Activated CD4-positive, CD25-positive, alpha-beta regulatory T cell treated with anti-CD3 and anti-CD28 coated beads, Interleukin-2, amount 50 U/mL, for 16 hours (primary cell): ENCODE results near the gene ZNF750.

Source experiments
- DNase-seq: peaks from one replicate; pipeline ENCODE4 v3.0.0-alpha.2; 2020; ENCODE audit warnings: low read depth, low spot score

The ZNF750 gene

DNA sequence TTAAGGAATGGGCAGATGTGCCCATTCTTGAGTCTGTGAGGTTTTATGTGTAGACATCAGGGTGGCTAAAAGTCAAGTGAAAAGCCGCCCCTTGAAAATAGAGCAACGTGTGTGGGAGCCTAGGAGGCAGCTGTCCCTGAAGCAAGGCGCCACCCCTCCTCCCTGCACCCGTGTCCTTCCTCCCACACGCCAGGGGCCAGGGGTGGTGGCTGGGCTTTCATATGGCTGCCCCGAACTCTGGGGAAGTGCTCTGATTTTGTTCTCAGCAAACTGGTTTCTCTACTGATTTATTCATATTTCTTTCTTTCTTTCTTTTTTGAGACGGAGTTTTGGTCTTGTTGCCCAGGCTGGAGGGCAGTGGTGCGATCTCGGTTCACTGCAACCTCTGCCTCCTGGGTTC, 4.7 kb downstream of the ZNF750 start:
- DNase-seq: no peak

DNA sequence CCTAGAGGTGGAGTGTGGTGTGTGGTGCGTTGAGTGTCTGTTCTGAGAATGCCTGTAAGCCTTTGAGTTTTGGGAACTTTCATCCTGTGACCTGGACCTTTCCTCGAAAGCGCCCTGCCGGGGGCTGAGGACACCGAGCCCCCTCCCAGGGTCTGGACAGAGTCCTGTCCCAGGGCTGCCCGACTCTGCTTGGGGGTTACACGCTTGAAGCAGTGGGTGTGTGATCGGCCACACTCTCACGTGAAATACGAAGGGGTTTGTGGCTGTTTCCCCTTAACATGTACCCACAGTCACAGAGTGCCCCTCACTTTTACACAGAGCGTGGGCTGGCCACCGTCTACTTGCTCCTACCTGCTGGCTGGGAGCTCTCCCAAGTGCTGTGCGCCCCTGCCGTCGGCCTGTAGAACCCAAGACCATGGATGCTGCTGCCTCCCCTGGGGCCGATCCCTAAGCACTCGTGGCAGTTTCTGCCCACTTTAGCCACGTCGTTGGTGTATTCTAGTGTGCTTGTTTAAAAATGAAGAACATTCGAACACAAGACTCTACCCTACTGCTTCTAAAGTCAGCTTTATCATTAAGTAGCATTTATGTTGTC, 6.8 kb downstream of the ZNF750 start:
- DNase-seq: no peak

- no peak for DNase-seq
These were observed 7.4 kb downstream of the ZNF750 start for GRCh38 chr17:82832411-82832810.

- no peak for DNase-seq
These were observed 8.0 kb downstream of the ZNF750 start for GRCh38 chr17:82831818-82832200.

- DNase-seq: no peak
These were observed 8.6 kb downstream of the ZNF750 start for GRCh38 chr17:82831041-82831817.

DNA sequence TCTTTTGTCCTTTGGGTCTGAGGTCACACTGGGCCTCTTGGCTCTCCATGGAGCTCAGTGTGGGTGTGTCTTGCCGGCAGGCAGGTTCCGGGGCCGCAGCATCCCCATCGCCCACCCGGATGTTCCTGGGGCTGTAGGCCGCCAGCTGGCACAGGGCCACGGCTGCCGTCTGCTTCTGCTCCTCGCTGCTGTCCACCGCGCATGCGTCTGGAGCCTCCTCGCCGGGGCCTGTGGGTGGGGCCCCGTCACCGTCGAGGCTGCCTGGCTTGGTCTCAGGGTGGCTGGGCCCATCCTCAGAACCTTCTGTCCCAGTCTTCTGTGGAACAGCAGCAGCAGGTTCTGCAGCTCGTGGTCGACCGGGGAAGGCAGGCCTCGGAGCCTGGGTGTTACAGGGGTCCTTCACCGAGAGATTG, 9.6 kb downstream of the ZNF750 start:
- no peak for DNase-seq

GRCh38 chr17:82828875-82829487, 10.8 kb downstream of the ZNF750 start:
- no peak for DNase-seq

- no peak for DNase-seq
These were observed 12.9 kb downstream of the ZNF750 start for GRCh38 chr17:82826956-82827355.

DNA sequence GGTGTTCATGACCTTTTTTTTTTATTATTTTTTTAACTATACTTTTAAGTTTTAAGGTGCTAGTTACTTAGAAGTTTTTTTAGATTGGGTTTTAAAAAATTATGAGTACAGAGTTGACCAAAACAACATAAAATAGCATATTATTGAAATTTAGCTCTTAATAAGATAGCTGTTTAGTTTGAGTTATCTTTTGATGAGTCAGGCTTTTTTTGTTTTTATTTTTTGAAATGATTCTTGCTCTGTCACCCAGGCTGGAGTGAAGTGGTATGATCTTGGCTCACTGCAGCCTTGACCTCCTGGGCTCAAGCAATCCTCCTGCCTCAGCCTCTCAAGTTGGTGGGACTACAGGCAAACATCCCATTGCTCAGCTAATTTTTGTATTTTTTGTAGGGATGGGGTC, 13.6 kb downstream of the ZNF750 start:
- no peak for DNase-seq

- DNase-seq: no peak
These were observed 14.2 kb downstream of the ZNF750 start for GRCh38 chr17:82825540-82826124.

GRCh38 chr17:82823004-82823403, 16.8 kb downstream of the ZNF750 start:
- DNase-seq: no peak

DNA sequence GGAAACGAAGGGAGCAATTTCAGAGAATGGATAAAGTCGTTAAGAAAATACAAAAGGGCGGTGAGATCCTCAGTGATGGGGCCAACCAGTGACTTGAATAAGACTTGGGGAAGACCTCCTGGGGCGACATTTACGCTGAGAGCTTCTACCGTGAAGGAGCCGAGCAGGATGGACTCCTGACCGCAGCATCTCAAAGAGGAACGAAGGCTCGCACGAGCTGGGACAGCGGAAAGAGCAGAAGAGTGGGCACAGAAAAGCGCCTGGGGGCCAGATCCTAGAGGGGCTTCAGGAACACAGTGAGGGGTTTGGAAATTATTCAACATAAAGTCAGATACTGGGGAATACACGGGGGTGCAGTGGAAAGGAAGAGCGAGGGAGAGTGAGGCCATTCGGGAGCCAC, 17.5 kb downstream of the ZNF750 start:
- no peak for DNase-seq

GRCh38 chr17:82821554-82821953, 18.3 kb downstream of the ZNF750 start:
- DNase-seq: no peak

DNA sequence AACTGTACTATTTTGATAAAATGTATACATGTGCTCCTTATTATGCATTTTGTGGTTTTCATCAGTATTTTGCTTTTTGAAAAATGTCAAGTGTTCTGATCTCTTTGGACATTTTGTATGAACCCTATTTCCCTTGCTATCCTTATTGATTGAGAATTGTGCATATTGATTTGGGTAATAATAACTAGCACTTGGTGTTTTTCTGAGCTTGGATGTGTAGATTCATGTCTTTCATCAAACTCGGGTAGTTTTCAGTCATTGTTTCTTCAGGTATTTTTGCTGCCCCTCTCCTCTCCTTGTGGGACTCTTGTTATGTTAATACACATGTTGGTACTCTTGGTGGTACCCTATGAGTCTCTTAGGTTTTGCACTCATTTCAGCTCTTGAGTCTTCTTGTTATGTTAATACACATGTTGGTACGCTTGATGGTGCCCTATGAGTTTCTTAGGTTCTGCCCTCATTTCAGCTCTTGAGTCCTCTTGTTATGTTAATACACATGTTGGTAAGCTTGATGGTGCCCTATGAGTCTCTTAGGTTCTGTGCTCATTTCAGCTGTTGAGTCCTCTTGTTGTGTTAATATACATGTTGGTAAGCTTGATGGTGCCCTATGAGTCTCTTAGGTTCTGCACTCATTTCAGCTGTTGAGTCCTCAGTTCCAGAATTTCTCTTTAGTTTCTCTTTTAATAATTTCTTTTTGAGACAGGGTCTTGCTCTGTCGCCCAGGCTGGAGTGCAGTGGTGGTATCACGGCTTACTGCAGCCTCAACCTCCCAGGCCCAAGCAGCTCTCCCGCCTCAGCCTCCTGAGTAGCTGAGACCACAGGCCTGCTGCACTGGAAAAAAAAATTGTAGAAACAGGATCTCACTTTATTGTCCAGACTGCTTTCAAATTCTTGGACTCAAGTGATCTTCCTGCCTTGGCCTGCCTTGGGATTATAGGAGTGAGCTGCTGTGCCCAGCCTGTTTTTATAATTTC, 19.3 kb downstream of the ZNF750 start:
- no peak for DNase-seq

- DNase-seq: no peak
These were observed 21.9 kb downstream of the ZNF750 start for GRCh38 chr17:82817947-82818346.

DNA sequence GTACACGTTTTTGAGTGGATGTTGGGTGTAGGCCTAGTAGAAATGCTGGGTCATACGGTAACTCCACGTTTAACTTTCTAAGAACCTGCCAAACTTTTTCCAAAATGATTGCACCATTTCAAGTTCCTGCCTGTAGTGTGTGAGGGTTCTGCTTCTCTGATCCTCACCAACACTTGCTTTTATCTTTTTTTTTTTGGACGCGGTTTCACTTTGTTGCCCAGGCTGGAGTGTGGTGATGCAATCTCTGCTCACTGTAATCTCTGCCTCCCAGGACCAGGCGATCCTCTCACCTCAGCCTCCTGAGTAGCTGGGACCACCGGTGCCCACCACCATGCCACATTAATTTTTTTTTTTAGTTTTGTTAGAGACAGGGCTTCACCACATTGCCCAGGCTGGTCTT, 23.5 kb downstream of the ZNF750 start:
- DNase-seq: no peak

DNA sequence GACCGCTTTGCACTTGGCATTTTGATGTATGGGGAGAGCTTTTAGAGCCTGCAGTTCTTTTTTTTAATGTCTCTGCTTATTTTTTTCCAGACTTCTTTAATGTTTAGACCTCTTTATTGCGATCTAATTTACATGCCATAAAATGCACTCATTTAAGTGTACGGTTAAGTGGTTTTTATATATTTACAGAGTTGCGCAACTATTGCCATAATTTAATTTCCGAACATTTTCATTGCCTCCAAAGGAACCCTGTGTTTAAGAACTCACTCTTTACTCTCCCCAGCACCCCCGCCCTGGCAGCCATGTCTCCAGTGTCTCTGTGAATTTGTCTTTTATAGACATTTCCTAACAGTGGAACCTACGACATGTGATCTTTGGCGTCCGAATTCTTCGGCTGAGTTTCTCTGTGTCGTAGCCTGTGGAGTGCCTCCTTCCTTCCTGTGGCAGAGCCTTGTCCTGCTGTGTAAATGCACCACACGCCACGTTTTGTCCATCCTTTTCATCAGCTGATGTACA, 24.0 kb downstream of the ZNF750 start:
- no peak for DNase-seq

DNA sequence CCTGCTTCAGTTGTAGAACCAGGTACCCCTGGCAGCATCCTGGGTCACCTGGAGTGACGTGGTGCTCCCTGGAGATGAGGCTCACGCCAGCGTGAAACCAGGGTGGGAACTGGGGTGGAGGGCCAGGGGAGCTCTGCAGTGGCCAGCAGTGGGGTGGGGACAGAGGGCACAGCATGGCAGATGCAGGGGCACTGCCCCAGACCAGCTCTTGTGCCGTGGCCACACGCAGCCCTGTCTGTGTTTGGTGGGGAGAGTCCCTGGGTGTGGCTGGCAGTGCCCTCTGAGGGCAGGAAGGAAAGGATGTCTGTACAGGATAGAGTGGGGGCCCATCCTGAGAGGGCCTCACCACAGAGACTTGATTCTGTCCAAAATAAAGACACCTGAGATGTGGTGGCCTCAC, 24.5 kb downstream of the ZNF750 start:
- no peak for DNase-seq

DNA sequence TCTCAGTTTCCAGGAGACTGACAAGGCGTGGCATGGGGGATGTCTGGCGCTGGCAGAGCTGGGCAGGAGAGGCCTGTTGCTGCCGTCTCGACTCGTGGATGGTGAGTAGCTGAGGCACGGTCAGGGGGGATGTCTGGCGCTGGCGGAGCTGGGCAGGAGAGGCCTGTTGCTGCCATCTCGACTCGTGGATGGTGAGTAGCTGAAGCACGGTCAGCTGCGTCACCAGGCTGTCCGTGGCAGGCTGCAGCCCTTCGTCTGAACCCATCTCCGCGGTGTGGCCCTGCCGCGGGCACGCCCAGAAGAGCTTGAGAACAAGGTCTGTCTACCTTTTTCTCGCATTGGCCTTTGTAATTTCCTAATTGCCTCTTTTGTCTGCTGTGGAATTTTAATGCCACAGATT, 25.0 kb downstream of the ZNF750 start:
- DNase-seq: no peak

DNA sequence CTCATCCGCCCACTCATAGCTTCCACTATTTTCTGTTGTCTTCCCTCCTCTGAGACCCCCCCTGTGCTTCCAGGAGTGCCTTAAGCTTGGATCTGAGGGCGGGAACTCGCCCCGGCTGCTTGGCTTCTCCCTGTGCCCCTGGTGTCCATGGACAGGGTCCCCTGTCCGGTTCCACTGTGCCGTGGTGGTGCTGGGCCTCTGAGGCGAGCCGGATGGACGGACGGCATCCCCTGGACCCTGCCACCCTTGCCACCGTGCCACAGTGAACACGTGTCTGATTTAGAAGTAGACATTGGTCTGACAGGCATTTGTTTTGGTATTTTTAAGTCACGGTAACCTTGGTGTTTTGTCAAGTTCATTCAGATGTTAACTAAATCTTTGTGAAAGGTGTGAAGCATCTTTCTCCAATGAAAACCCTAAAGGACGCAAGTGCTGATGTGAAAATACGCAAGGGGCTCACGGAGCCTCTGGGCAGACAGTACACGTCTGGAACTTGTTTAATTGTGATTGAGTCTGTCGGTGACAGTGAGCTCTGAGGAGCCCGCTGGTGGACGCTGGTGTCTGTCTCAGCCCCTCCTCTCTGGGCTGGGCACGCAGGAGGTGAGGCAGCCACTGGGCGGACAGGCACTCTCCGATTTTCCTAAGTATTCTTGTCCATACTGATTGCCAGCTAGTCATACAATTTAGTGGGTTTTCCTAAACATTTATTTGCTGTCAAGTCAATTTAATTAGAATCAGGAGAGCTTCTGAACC, 26.3 kb downstream of the ZNF750 start:
- no peak for DNase-seq

- no peak for DNase-seq
These were observed 27.2 kb downstream of the ZNF750 start for GRCh38 chr17:82812601-82813000.
